HCT116 (cell line): ENCODE data around the gene KLHDC9. TPM values are rescaled to one million over a fixed set of nuclear protein-coding genes. Genes with fewer than 3 reads are reported as not detected.

Source experiments
- ATAC-seq: fragments of 200-7000 bp; cut with Tn5 transposase; 2 replicates; pipeline ENCODE4 v1.9.1; 2020; ENCODE audit warnings: mild to moderate bottlenecking, moderate library complexity
- BruUV-seq: library from RNA; stranded (reverse); fragments of 400-500 nt; replicated peaks from 2 replicates; lab custom pipeline; 2021; lab: Mats Ljungman, UMichigan
- CTCF ChIA-PET: fragments of 300-600 bp; sonication (Branson Sonifier 250); formaldehyde crosslinking; loops from one replicate; lab custom pipeline; 2021; ENCODE audit warnings: antibody characterized with exemption; lab: Charles Lee
- POLR2A ChIA-PET: fragments of 300-600, 350-600 bp; sonication (Branson Sonifier 250); formaldehyde crosslinking; loops from one replicate; lab custom pipeline; 2021; ENCODE audit warnings: antibody characterized with exemption; lab: Charles Lee
- RAD21 ChIA-PET, 2 experiments: fragments of 300-600 bp; sonication (Branson Sonifier 250); formaldehyde crosslinking; loops; one replicate each; lab custom pipeline; 2023; ENCODE audit warnings: low total read pairs in 2 of 2; ENCODE audit not compliant: uncharacterized antibody in 2 of 2, unreplicated experiment in 2 of 2, low non-redundant PET in 1 of 2; lab: Charles Lee
- DNase-seq: peaks from one replicate; pipeline ENCODE4 v3.0.0-alpha.2; 2010; ENCODE audit warnings: low read depth, low spot score
- H2AFZ ChIP-seq: fragments of 200-600 bp; shearing (Covaris generic), sonication (generic); 2 replicates; pipeline ENCODE4 v1.6.1; 2017; ENCODE audit warnings: low read depth, mixed run types, mixed read lengths, antibody characterized with exemption, low read length; ENCODE audit not compliant: poor library complexity, severe bottlenecking
- H3K27ac ChIP-seq: 2 replicates; pipeline ENCODE4 v1.5.1; 2012; ENCODE audit warnings: low read depth, low read length
- H3K27me3 ChIP-seq: fragments of 200-600 bp; sonication (generic); 2 replicates; pipeline ENCODE4 v1.6.1; 2016; ENCODE audit warnings: mixed run types, low read length, mixed read lengths; ENCODE audit not compliant: insufficient read depth
- H3K36me3 ChIP-seq, 2 experiments: fragments of 200-500 bp in 1 of 2; fragments of 200-600 bp in 1 of 2; sonication (Bioruptor generic) in 1 of 2; sonication (generic) in 1 of 2; 2 replicates each; pipeline versions ENCODE4 v1.5.1 to v1.6.1; 2014 to 2016; ENCODE audit warnings: low read length in 2 of 2, inconsistent platforms in 1 of 2, mixed read lengths in 1 of 2, mixed run types in 1 of 2; ENCODE audit not compliant: insufficient read depth in 2 of 2, control insufficient read depth in 1 of 2
- H3K4me1 ChIP-seq, 2 experiments: fragments of 200-600 bp in 1 of 2; sonication (generic) in 1 of 2; 2 replicates each; pipeline versions ENCODE4 v1.5.1 to v1.6.1; 2012 to 2017; ENCODE audit warnings: low read length in 2 of 2, inconsistent platforms in 1 of 2, mild to moderate bottlenecking in 1 of 2, mixed read lengths in 1 of 2, mixed run types in 1 of 2, moderate library complexity in 1 of 2; ENCODE audit not compliant: insufficient read depth in 2 of 2, control insufficient read depth in 1 of 2
- H3K4me2 ChIP-seq: fragments of 200-600 bp; sonication (generic); 2 replicates; pipeline ENCODE4 v1.6.1; 2017; ENCODE audit warnings: mixed run types, low read length, mixed read lengths
- H3K4me3 ChIP-seq, 2 experiments: fragments of 200-600 bp in 1 of 2; sonication (generic) in 1 of 2; replicated peaks in 1 of 2; 2 replicates each; pipeline ENCODE4 v1.5.1; 2011 to 2016; ENCODE audit warnings: low read length in 2 of 2, control low read depth in 1 of 2, low read depth in 1 of 2, mild to moderate bottlenecking in 1 of 2, mixed read lengths in 1 of 2, mixed run types in 1 of 2
- H3K79me2 ChIP-seq: fragments of 200-600 bp; sonication (generic); 2 replicates; pipeline ENCODE4 v1.6.1; 2017; ENCODE audit warnings: mild to moderate bottlenecking, mixed run types, low read length, moderate library complexity, mixed read lengths; ENCODE audit not compliant: insufficient read depth
- H3K9ac ChIP-seq: fragments of 200-600 bp; sonication (generic); 2 replicates; pipeline ENCODE4 v1.6.1; 2016; ENCODE audit warnings: low read length, mixed read lengths
- H3K9me2 ChIP-seq: fragments of 200-600 bp; sonication (generic), shearing (Covaris generic); 2 replicates; pipeline ENCODE4 v1.6.1; 2017; ENCODE audit warnings: mixed run types, mild to moderate bottlenecking, moderate library complexity; ENCODE audit not compliant: insufficient read depth
- H3K9me3 ChIP-seq, 2 experiments: fragments of 200-500 bp in 1 of 2; fragments of 200-600 bp in 1 of 2; sonication (Bioruptor generic) in 1 of 2; sonication (generic) in 1 of 2; 2 replicates each; pipeline ENCODE4 v1.6.1; 2014 to 2017; ENCODE audit warnings: low read length in 2 of 2, mixed read lengths in 2 of 2, inconsistent platforms in 1 of 2, low read depth in 1 of 2, mild to moderate bottlenecking in 1 of 2, mixed run types in 1 of 2, moderate library complexity in 1 of 2; ENCODE audit not compliant: control insufficient read depth in 1 of 2, insufficient read depth in 1 of 2
- H4K20me1 ChIP-seq: fragments of 200-600 bp; sonication (generic), shearing (Covaris generic); 2 replicates; pipeline ENCODE4 v1.6.1; 2017; ENCODE audit warnings: mixed run types, mild to moderate bottlenecking, moderate library complexity; ENCODE audit not compliant: insufficient read depth
- CBX3 ChIP-seq: IDR thresholded peaks from 2 replicates; pipeline ENCODE4 v1.6.1; 2012; ENCODE audit warnings: low read depth
- FOSL1 ChIP-seq: IDR thresholded peaks from 2 replicates; pipeline ENCODE4 v1.6.1; 2012; ENCODE audit warnings: low read depth
- JUND ChIP-seq: IDR thresholded peaks from 2 replicates; pipeline ENCODE4 v1.6.1; 2012
- RAD21 ChIP-seq: IDR thresholded peaks from 2 replicates; pipeline ENCODE4 v1.6.1; 2012; ENCODE audit warnings: low read depth, mild to moderate bottlenecking
- SIN3A ChIP-seq: IDR thresholded peaks from 2 replicates; pipeline ENCODE4 v1.6.1; 2012; ENCODE audit warnings: low read depth
- TCF7L2 ChIP-seq: IDR thresholded peaks from 2 replicates; pipeline ENCODE4 v1.7.0; 2011; ENCODE audit warnings: borderline replicate concordance, inconsistent platforms; ENCODE audit not compliant: insufficient read depth, insufficient read length; ENCODE audit errors: extremely low read depth
- YY1 ChIP-seq: IDR thresholded peaks from 2 replicates; pipeline ENCODE4 v1.6.1; 2011; ENCODE audit warnings: low read length, low read depth, moderate library complexity, mild to moderate bottlenecking; ENCODE audit not compliant: insufficient replicate concordance; ENCODE audit errors: extremely low read depth
- intact Hi-C: fragments of 100-400 bp; cut with micrococcal nuclease; formaldehyde crosslinking; loops from 2 replicates; pipeline ENCODE4 v1.10.0; 2022
- total RNA-seq: library from RNA; stranded (reverse); gene quantifications from one replicate; pipeline ENCODE4 v1.2.1, GENCODE V29; 2021; ENCODE audit not compliant: unreplicated experiment
- TF ChIP-seq, protein P1 (sequence below): IDR thresholded peaks from 2 replicates; pipeline ENCODE4 v1.6.1; 2012

The KLHDC9 gene
- total RNA-seq, 1 experiment from 2014 or later, result 1.4 TPM

DNA sequence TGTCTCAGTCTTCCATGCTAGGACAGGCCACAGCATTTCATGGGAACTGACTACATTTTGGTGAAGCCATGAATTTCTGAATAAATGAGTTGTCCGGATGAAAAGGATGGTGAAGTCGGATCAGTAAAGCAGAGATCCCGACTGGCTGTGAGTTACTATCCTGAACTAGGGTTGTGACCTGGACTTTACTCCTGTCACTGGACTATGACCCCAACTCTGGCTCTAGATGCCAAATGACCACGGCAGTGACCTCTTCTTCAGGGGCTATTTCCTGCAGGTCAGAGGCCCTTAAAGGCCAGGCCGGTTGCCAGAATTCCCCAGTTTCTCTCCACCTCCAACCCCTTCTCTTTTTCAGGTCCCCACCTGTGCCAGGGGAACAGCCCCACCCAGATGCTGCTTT lies 7.1 kb upstream of the KLHDC9 start:
- POLR2A ChIA-PET, result no interaction called here
- Histone ChIP-seq H4K20me1 (no peaks in the 10 kb centered on the region), H3K27ac (no peak overlapping the region), H3K9ac (no peak overlapping the region), H3K9me3 (no peaks in the 10 kb centered on the region), H3K9me2 (no peaks in the 10 kb centered on the region), H2AFZ (no peak overlapping the region), H3K4me1 (peaks cover 11 to 63% of the 10 kb centered on the region in 2 experiments), H3K79me2 (no peaks in the 10 kb centered on the region), H3K4me2 (no peak overlapping the region), H3K36me3 (no peaks in the 10 kb centered on the region), H3K27me3 (no peaks in the 10 kb centered on the region), H3K4me3 (no peak overlapping the region)
- ATAC-seq, result no peak
- CTCF ChIA-PET, result no interaction called here
- TF ChIP-seq TCF7L2 (no peak), RAD21 (no peak), CBX3 (no peak), JUND (no peak), FOSL1 (no peak), SIN3A (no peak), YY1 (no peak)
- intact Hi-C loops, result no loop called here
- DNase-seq, result no peak
- no TSS peak for BruUV-seq
- RAD21 ChIA-PET, result no interaction called here

DNA sequence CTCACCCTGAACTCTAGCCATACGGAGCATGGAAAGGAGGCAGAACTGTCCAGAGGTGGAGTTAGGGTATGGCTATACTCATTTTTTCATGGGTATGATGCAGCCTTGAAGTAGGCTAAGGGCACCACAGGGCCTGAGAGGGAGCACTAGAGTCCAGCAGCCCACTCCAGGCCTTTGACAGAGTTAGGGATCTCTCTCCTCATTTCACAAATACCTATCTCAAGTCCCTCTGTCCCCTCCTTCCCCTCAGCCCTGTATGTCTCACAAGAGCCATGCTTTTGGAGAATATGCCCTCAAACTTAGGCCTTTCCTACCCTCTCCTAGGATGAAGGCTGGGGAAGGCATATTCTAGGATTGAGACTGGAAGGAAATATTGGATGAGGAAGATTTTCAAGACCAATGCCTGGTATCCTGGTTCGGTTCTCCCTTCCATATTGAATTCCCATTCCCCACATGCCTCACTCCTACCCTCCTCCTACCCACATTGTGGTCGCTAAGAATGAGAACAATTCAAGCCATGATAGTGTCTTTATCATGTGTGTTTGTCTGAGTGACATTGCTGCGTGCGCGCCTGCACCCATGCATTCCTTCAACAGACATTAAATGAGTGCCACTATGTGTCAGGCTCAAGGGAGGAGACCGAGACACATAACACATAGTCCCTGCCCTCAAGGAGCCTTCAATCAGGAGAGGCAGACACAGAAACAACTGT lies 6.2 kb upstream of the KLHDC9 start:
- H3K9me2 ChIP-seq, result no peaks in the 10 kb centered on the region
- 0 out of 4 replicates have a peak overlapping the region, but pooled peaks of 1 of the 2 experiments have one; percentile 22 for H3K4me3 ChIP-seq
- ATAC-seq, result peak; percentile 27
- H3K79me2 ChIP-seq, result no peaks in the 10 kb centered on the region
- no peaks in the 10 kb centered on the region for H4K20me1 ChIP-seq
- ChIA-PET RAD21 (no interaction called here), POLR2A (interaction anchor here (0.8 kb wide), 1 partner anchor 8 kb away, joined by 3 read pairs; no protein-coding TSS in a partner anchor), CTCF (no interaction called here)
- intact Hi-C loops, result no loop called here
- H3K27ac ChIP-seq, result no peak overlapping the region
- H3K9ac ChIP-seq, result 0 out of 2 replicates have a peak overlapping the region, but pooled peaks have one; percentile 27
- TF ChIP-seq YY1 (no peak), TCF7L2 (no peak)
- TF ChIP-seq, protein P1, sequence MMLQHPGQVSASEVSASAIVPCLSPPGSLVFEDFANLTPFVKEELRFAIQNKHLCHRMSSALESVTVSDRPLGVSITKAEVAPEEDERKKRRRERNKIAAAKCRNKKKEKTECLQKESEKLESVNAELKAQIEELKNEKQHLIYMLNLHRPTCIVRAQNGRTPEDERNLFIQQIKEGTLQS, result no peak
- H2AFZ ChIP-seq, result no peak overlapping the region
- peaks cover 11 to 58% of the 10 kb centered on the region in 2 experiments for H3K4me1 ChIP-seq
- peak overlapping the region; percentile 69 for H3K4me2 ChIP-seq
- no peaks in the 10 kb centered on the region for H3K27me3 ChIP-seq
- no TSS peak for BruUV-seq
- no peaks in the 10 kb centered on the region for H3K36me3 ChIP-seq
- H3K9me3 ChIP-seq, result no peaks in the 10 kb centered on the region
- no peak for DNase-seq
